NB4 (cell line): Measurements from ENCODE around the gene CXCL10.

ENCODE experiments used
- CTCF ChIP-seq: IDR thresholded peaks from one replicate; pipeline ENCODE4 v1.5.1; 2012; ENCODE audit warnings: low read depth, low read length
- MYC ChIP-seq: IDR thresholded peaks from 2 replicates; pipeline ENCODE4 v1.6.1; 2011; ENCODE audit warnings: low read depth, low read length
- POLR2A ChIP-seq: IDR thresholded peaks from 2 replicates; pipeline ENCODE4 v1.6.1; 2011; ENCODE audit warnings: mild to moderate bottlenecking; ENCODE audit not compliant: insufficient read length; ENCODE audit errors: extremely low read depth

GRCh38 chr4:76061421-76061820 lies 38.1 kb upstream of the CXCL10 start:
- TF ChIP-seq CTCF (no peak), MYC (no peak), POLR2A (no peak)
